ENCODE results near the gene BIN2. TPM values are rescaled to one million over a fixed set of nuclear protein-coding genes. Genes with fewer than 3 reads are reported as not detected.

The BIN2 gene
- total and polyA plus RNA-seq, 9 of the 15 experiments (the other 6 are each of a cell fraction or from before 2014, with no cell fraction given) = 0.04 to 0.39 (median 0.25) TPM; not detected in 1

DNA sequence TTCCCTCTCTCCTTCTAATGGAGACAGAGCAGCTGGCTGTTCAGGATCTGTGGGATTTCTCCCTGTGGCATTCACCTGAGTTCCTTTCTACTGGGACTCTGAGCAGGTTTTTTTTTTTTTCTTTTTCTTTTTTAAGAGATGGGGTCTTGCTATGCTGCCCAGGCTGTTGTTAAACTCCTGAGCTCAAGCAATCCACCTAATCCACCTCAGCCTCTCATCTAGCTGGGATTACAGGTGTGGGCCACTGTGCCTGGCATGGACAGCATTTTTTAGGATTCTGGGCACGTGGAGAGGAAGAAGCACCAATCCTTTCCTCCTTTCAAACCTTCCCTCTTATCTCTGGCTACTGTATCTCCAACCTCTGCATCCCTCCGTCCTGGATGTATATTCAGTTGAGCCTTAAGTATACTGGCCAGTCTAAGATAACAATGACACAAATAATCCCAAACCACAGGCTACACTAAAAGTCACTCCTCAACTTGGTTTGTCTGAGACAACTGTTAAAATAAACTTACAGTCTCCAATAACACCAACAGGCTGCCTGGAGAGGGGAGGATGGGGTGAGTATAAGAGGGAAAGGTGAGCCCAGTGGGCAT lies 38.9 kb upstream of the BIN2 start (continued):
- TF ChIP-seq, protein P1, sequence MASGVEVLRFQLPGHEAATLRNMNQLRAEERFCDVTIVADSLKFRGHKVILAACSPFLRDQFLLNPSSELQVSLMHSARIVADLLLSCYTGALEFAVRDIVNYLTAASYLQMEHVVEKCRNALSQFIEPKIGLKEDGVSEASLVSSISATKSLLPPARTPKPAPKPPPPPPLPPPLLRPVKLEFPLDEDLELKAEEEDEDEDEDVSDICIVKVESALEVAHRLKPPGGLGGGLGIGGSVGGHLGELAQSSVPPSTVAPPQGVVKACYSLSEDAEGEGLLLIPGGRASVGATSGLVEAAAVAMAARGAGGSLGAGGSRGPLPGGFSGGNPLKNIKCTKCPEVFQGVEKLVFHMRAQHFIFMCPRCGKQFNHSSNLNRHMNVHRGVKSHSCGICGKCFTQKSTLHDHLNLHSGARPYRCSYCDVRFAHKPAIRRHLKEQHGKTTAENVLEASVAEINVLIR (CRISPR knock-in tag; IDR thresholded peaks at IDR 0.05) = no peak
- TF ChIP-seq, protein P2, sequence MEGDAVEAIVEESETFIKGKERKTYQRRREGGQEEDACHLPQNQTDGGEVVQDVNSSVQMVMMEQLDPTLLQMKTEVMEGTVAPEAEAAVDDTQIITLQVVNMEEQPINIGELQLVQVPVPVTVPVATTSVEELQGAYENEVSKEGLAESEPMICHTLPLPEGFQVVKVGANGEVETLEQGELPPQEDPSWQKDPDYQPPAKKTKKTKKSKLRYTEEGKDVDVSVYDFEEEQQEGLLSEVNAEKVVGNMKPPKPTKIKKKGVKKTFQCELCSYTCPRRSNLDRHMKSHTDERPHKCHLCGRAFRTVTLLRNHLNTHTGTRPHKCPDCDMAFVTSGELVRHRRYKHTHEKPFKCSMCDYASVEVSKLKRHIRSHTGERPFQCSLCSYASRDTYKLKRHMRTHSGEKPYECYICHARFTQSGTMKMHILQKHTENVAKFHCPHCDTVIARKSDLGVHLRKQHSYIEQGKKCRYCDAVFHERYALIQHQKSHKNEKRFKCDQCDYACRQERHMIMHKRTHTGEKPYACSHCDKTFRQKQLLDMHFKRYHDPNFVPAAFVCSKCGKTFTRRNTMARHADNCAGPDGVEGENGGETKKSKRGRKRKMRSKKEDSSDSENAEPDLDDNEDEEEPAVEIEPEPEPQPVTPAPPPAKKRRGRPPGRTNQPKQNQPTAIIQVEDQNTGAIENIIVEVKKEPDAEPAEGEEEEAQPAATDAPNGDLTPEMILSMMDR (IDR thresholded peaks at IDR 0.05 in 2 of 3, conservative IDR thresholded peaks at IDR 0.05 in 1 of 3; ENCODE audit: insufficient read depth in 2 of 3, low read depth in 1 of 3, low read length in 3 of 3) = no peak
- TF ChIP-seq HLTF (IDR thresholded peaks at IDR 0.05) = no peak
- TF ChIP-seq TSC22D4 (tag; IDR thresholded peaks at IDR 0.05) = no peak
- no peak for TF ChIP-seq MCM3 (IDR thresholded peaks at IDR 0.05)
- TF ChIP-seq ETV6 (IDR thresholded peaks at IDR 0.05; ENCODE audit: borderline replicate concordance in 1 of 2, low read depth in 2 of 2, low read length in 1 of 2) = no peak
- no peak for TF ChIP-seq ETV6 (CRISPR knock-in tag; IDR thresholded peaks at IDR 0.05; ENCODE audit: borderline replicate concordance)
- TF ChIP-seq ZNF764 (CRISPR knock-in tag; IDR thresholded peaks at IDR 0.05; ENCODE audit: low read depth) = no peak
- TF ChIP-seq, protein P3, sequence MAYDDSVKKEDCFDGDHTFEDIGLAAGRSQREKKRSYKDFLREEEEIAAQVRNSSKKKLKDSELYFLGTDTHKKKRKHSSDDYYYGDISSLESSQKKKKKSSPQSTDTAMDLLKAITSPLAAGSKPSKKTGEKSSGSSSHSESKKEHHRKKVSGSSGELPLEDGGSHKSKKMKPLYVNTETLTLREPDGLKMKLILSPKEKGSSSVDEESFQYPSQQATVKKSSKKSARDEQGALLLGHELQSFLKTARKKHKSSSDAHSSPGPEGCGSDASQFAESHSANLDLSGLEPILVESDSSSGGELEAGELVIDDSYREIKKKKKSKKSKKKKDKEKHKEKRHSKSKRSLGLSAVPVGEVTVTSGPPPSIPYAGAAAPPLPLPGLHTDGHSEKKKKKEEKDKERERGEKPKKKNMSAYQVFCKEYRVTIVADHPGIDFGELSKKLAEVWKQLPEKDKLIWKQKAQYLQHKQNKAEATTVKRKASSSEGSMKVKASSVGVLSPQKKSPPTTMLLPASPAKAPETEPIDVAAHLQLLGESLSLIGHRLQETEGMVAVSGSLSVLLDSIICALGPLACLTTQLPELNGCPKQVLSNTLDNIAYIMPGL (CRISPR knock-in tag; IDR thresholded peaks at IDR 0.05) = no peak
- TF ChIP-seq RAD21 (CRISPR knock-in tag; conservative IDR thresholded peaks at IDR 0.05 in 1 of 2, IDR thresholded peaks at IDR 0.05 in 1 of 2) = no peak
- no peak for TF ChIP-seq TCF7L2 (IDR thresholded peaks at IDR 0.05; ENCODE audit: low read depth, low read length)
- TF ChIP-seq, protein P4, sequence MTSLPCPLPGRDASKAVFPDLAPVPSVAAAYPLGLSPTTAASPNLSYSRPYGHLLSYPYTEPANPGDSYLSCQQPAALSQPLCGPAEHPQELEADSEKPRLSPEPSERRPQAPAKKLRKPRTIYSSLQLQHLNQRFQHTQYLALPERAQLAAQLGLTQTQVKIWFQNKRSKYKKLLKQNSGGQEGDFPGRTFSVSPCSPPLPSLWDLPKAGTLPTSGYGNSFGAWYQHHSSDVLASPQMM (CRISPR knock-in tag; IDR thresholded peaks at IDR 0.05) = no peak
- no peak for TF ChIP-seq MIER1 (IDR thresholded peaks at IDR 0.05; ENCODE audit: low read depth)
- TF ChIP-seq, protein P5, sequence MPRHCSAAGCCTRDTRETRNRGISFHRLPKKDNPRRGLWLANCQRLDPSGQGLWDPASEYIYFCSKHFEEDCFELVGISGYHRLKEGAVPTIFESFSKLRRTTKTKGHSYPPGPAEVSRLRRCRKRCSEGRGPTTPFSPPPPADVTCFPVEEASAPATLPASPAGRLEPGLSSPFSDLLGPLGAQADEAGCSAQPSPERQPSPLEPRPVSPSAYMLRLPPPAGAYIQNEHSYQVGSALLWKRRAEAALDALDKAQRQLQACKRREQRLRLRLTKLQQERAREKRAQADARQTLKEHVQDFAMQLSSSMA (CRISPR knock-in tag; IDR thresholded peaks at IDR 0.05) = no peak
- no peak for TF ChIP-seq FIP1L1 (IDR thresholded peaks at IDR 0.05; ENCODE audit: low read depth, low read length, poor library complexity, severe bottlenecking)
- TF ChIP-seq BHLHE40 (IDR thresholded peaks at IDR 0.05; ENCODE audit: low read length) = no peak
- TF ChIP-seq ZNF354B (CRISPR knock-in tag; IDR thresholded peaks at IDR 0.05) = no peak
- TF ChIP-seq NUFIP1 (IDR thresholded peaks at IDR 0.05; ENCODE audit: partially characterized antibody) = no peak
- TF ChIP-seq, protein P6, sequence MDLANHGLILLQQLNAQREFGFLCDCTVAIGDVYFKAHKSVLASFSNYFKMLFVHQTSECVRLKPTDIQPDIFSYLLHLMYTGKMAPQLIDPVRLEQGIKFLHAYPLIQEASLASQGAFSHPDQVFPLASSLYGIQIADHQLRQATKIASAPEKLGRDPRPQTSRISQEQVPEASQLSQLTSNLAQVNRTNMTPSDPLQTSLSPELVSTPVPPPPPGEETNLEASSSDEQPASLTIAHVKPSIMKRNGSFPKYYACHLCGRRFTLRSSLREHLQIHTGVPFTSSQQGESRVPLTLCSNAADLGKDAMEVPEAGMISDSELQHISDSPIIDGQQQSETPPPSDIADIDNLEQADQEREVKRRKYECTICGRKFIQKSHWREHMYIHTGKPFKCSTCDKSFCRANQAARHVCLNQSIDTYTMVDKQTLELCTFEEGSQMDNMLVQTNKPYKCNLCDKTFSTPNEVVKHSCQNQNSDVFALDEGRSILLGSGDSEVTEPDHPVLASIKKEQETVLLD (IDR thresholded peaks at IDR 0.05) = no peak
- TF ChIP-seq FOS (IDR thresholded peaks at IDR 0.05; ENCODE audit: extremely low read depth, insufficient read length) = no peak
- peak; percentile 69 for TF ChIP-seq HDAC2 (IDR thresholded peaks at IDR 0.05)
- TF ChIP-seq CBX1 (IDR thresholded peaks at IDR 0.05; ENCODE audit: low read depth) = no peak

Data from K562 (cell line).